HEK293 (cell line): Measurements from ENCODE around the gene QRSL1.

Source experiments
- SALL2 ChIP-seq: fragments of 450-650 bp; formaldehyde crosslinking; IDR thresholded peaks from 2 replicates; pipeline ENCODE4 v1.5.0; 2017; ENCODE audit warnings: missing biosample characterization, mild to moderate bottlenecking, missing genetic modification characterization, borderline replicate concordance
- ZNF174 ChIP-seq: fragments of 450-650 bp; formaldehyde crosslinking; IDR thresholded peaks from 2 replicates; pipeline ENCODE4 v1.5.0; 2017; ENCODE audit warnings: missing biosample characterization, mild to moderate bottlenecking, missing genetic modification characterization
- ZNF175 ChIP-seq: fragments of 450-650 bp; formaldehyde crosslinking; IDR thresholded peaks from 2 replicates; pipeline ENCODE4 v1.5.1; 2016; ENCODE audit warnings: missing biosample characterization, missing genetic modification characterization
- ZNF202 ChIP-seq: fragments of 450-650 bp; formaldehyde crosslinking; IDR thresholded peaks from 2 replicates; pipeline ENCODE4 v1.5.1; 2016; ENCODE audit warnings: missing biosample characterization, missing genetic modification characterization, borderline replicate concordance
- ZNF311 ChIP-seq: fragments of 450-650 bp; formaldehyde crosslinking; IDR thresholded peaks from 2 replicates; pipeline ENCODE4 v1.5.1; 2017; ENCODE audit warnings: missing biosample characterization, missing genetic modification characterization, borderline replicate concordance
- ZNF433 ChIP-seq: fragments of 450-650 bp; formaldehyde crosslinking; IDR thresholded peaks from 2 replicates; pipeline ENCODE4 v1.5.1; 2016; ENCODE audit warnings: missing biosample characterization, missing genetic modification characterization, low read depth
- ZNF514 ChIP-seq: fragments of 450-650 bp; formaldehyde crosslinking; IDR thresholded peaks from 2 replicates; pipeline ENCODE4 v1.5.1; 2016; ENCODE audit warnings: missing biosample characterization, missing genetic modification characterization
- ZNF558 ChIP-seq: fragments of 450-650 bp; formaldehyde crosslinking; IDR thresholded peaks from 2 replicates; pipeline ENCODE4 v1.5.1; 2016; ENCODE audit warnings: missing biosample characterization, missing genetic modification characterization
- ZNF701 ChIP-seq: fragments of 450-650 bp; formaldehyde crosslinking; IDR thresholded peaks from 2 replicates; pipeline ENCODE4 v1.5.1; 2016; ENCODE audit warnings: missing biosample characterization, missing genetic modification characterization
- TF ChIP-seq, protein P1 (sequence below): fragments of 450-650 bp; formaldehyde crosslinking; optimal IDR thresholded peaks from 2 replicates; pipeline ENCODE3; 2016; ENCODE audit warnings: missing biosample characterization, mild to moderate bottlenecking, missing genetic modification characterization
- TF ChIP-seq, protein P2 (sequence below): fragments of 450-650 bp; formaldehyde crosslinking; IDR thresholded peaks from 2 replicates; pipeline ENCODE4 v1.5.1; 2016; ENCODE audit warnings: missing biosample characterization, missing genetic modification characterization

DNA sequence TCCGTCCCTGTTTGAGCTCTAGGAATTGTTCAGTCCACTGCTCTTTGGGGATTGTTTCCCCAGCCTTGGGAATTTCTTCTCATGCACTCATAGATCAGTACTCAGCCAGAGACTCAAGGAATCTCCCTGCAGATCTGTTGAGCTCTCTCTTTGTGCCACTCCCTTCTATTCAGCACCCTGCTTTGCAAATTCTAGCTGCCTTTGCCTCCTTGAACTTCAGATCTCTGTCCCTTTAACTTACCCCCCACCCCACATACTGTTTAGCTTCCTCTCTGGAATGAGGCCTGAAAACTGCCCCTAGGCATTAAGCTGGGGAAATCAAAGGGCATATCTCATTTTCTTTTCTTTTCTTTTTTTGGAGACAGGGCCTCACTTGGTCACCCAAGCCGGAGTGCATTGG is 30.5 kb downstream of the QRSL1 start:
- TF ChIP-seq ZNF514 (tag by site-specific recombination) = no peak
- no peak for TF ChIP-seq ZNF558 (tag by site-specific recombination)
- TF ChIP-seq ZNF433 (tag by site-specific recombination) = no peak
- no peak for TF ChIP-seq ZNF701
- TF ChIP-seq, protein P1, sequence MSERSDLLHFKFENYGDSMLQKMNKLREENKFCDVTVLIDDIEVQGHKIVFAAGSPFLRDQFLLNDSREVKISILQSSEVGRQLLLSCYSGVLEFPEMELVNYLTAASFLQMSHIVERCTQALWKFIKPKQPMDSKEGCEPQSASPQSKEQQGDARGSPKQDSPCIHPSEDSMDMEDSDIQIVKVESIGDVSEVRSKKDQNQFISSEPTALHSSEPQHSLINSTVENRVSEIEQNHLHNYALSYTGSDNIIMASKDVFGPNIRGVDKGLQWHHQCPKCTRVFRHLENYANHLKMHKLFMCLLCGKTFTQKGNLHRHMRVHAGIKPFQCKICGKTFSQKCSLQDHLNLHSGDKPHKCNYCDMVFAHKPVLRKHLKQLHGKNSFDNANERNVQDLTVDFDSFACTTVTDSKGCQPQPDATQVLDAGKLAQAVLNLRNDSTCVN = no peak
- TF ChIP-seq, protein P2, sequence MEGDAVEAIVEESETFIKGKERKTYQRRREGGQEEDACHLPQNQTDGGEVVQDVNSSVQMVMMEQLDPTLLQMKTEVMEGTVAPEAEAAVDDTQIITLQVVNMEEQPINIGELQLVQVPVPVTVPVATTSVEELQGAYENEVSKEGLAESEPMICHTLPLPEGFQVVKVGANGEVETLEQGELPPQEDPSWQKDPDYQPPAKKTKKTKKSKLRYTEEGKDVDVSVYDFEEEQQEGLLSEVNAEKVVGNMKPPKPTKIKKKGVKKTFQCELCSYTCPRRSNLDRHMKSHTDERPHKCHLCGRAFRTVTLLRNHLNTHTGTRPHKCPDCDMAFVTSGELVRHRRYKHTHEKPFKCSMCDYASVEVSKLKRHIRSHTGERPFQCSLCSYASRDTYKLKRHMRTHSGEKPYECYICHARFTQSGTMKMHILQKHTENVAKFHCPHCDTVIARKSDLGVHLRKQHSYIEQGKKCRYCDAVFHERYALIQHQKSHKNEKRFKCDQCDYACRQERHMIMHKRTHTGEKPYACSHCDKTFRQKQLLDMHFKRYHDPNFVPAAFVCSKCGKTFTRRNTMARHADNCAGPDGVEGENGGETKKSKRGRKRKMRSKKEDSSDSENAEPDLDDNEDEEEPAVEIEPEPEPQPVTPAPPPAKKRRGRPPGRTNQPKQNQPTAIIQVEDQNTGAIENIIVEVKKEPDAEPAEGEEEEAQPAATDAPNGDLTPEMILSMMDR (tag by site-specific recombination) = no peak
- TF ChIP-seq SALL2 (tag by site-specific recombination) = no peak
- no peak for TF ChIP-seq ZNF311 (tag by site-specific recombination)
- TF ChIP-seq ZNF175 (tag by site-specific recombination) = no peak
- TF ChIP-seq ZNF174 = no peak
- TF ChIP-seq ZNF202 (tag by site-specific recombination) = no peak
